ENCODE measurements around the gene SLC7A10.

Gene SLC7A10

GRCh38 chr19:33205531-33206260, 20.0 kb downstream of the SLC7A10 start:
- no peak for DNase-seq (ENCODE audit: extremely low spot score, insufficient read length, low read depth)

GRCh38 chr19:33205110-33205509, 20.5 kb downstream of the SLC7A10 start:
- DNase-seq (ENCODE audit: extremely low spot score, insufficient read length, low read depth) = no peak
- no peak for FAIRE-seq

More at GRCh38 chr19:33205531-33206260, 20.0 kb downstream of the SLC7A10 start:
- no peak for FAIRE-seq

GRCh38 chr19:33204136-33204973, 21.3 kb downstream of the SLC7A10 start:
- DNase-seq (ENCODE audit: extremely low spot score, insufficient read length, low read depth) (no peak), FAIRE-seq (no peak)

GRCh38 chr19:33203529-33203928, 22.1 kb downstream of the SLC7A10 start:
- FAIRE-seq (no peak), DNase-seq (ENCODE audit: extremely low spot score, insufficient read length, low read depth) (no peak)

GRCh38 chr19:33202546-33203507, 22.8 kb downstream of the SLC7A10 start:
- no peak for FAIRE-seq
- DNase-seq (ENCODE audit: extremely low spot score, insufficient read length, low read depth) = no peak

GRCh38 chr19:33201886-33202545, 23.6 kb downstream of the SLC7A10 start:
- DNase-seq (ENCODE audit: extremely low spot score, insufficient read length, low read depth) (no peak), FAIRE-seq (no peak)

- FAIRE-seq (no peak), DNase-seq (ENCODE audit: extremely low spot score, insufficient read length, low read depth) (no peak)
Observed at GRCh38 chr19:33201473-33201872, 24.2 kb downstream of the SLC7A10 start.

GRCh38 chr19:33199441-33200265, 26.0 kb downstream of the SLC7A10 start:
- FAIRE-seq = no peak
- no peak for DNase-seq (ENCODE audit: extremely low spot score, insufficient read length, low read depth)

- DNase-seq (ENCODE audit: extremely low spot score, insufficient read length, low read depth) (no peak), FAIRE-seq (no peak)
Observed at GRCh38 chr19:33198169-33198568, 27.5 kb downstream of the SLC7A10 start.

- FAIRE-seq (peak; percentile 41), DNase-seq (ENCODE audit: extremely low spot score, insufficient read length, low read depth) (no peak)
Observed at GRCh38 chr19:33197591-33198000, 28.1 kb downstream of the SLC7A10 start.

- FAIRE-seq (no peak), DNase-seq (ENCODE audit: extremely low spot score, insufficient read length, low read depth) (no peak)
Observed at GRCh38 chr19:33196446-33197193, 29.0 kb downstream of the SLC7A10 start.

GRCh38 chr19:33195645-33196347, 29.9 kb downstream of the SLC7A10 start:
- FAIRE-seq (no peak), DNase-seq (ENCODE audit: extremely low spot score, insufficient read length, low read depth) (no peak)

- DNase-seq (ENCODE audit: extremely low spot score, insufficient read length, low read depth) = no peak
- no peak for FAIRE-seq
Observed at GRCh38 chr19:33194886-33195644, 30.6 kb downstream of the SLC7A10 start.

- no peak for FAIRE-seq
- no peak for DNase-seq (ENCODE audit: extremely low spot score, insufficient read length, low read depth)
Observed at GRCh38 chr19:33194532-33194885, 31.1 kb downstream of the SLC7A10 start.

- DNase-seq (ENCODE audit: extremely low spot score, insufficient read length, low read depth) (no peak), FAIRE-seq (no peak)
Observed at GRCh38 chr19:33193865-33194362, 31.7 kb downstream of the SLC7A10 start, which contains the start of gene LRP3. Gene LRP3 (plus strand): TSS chr19:33194330. CDS start chr19:33194786, 456 bp downstream.

- DNase-seq (ENCODE audit: extremely low spot score, insufficient read length, low read depth) = no peak
- no peak for FAIRE-seq
Observed at GRCh38 chr19:33193269-33193864, 32.3 kb downstream of the SLC7A10 start.
